RCC 7860 (cell line): Measurements from ENCODE around the gene THEMIS.
A peak's percentile ranks its signal among the peaks of the same experiment; 100 is the strongest.
"Not testable (repeated sequence)": the region's sequence is repeated elsewhere in the genome, so short reads cannot be mapped to it uniquely, and the experiment has no call there.

Experiments
- DNase-seq: peaks from one replicate; pipeline ENCODE4 v3.0.0-alpha.2; 2015; ENCODE audit warnings: low spot score
- FAIRE-seq: peaks from 2 replicates; lab custom pipeline; 2012; peaks lifted over from hg19 to GRCh38; lab: Jason Lieb, UNC

Gene THEMIS

DNA sequence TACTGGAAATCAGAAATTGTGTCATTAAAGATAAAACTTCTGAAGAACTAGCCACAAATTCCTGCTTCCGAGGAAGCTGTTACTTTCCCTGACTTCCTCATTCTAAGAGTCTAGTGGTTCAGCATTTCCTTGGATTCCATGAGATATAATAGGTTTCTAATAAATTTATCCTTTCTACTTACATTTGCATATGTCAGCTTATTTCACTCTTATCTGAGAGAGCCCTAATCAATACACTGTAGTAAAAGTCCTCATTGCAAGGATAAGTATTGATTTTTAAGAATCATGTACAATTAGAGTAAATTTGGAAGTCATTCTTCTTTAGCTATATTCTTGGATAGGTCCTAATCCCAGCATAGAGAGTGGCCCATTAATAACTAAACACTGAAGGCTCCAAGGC lies 16.9 kb upstream of the THEMIS start:
- FAIRE-seq (no peak), DNase-seq (no peak)

DNA sequence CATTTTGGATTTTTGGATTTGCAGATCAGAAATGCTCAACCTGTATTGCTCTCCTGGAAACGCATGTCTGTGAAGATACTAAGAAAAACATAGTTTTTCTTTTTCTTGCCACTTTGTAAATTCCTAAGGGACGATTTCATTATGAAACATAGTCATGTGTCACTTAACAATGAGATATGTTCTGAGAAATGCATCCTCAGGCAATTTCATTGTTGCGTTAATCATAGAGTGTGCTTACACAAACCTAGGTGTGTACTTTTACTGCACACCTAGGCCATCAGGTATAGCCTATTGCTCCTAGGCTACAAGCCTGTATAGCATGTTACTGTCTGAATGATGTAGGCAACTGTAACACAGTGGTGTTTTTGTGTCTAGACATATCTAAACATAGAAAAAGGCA lies 13.4 kb upstream of the THEMIS start:
- FAIRE-seq (no peak), DNase-seq (no peak)

DNA sequence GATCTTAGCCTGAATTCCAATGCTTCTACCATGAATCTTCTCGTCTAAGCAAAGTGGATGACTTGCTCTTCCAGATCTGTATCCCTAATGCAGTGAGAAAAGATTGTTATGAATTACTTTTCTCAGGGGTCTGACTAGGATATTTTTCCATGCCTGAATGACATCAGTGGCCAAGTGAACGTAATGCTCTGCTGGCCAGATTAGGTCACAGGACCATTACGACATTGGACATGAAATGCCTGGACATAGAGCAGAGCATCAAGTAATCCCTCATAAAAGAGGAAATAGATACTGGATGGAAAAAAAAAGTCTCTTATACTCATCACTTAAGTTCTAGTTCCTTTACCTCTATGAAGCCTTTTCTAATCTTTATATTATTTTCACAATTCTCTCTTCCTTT lies 12.1 kb upstream of the THEMIS start:
- FAIRE-seq: no peak
- no peak for DNase-seq

DNA sequence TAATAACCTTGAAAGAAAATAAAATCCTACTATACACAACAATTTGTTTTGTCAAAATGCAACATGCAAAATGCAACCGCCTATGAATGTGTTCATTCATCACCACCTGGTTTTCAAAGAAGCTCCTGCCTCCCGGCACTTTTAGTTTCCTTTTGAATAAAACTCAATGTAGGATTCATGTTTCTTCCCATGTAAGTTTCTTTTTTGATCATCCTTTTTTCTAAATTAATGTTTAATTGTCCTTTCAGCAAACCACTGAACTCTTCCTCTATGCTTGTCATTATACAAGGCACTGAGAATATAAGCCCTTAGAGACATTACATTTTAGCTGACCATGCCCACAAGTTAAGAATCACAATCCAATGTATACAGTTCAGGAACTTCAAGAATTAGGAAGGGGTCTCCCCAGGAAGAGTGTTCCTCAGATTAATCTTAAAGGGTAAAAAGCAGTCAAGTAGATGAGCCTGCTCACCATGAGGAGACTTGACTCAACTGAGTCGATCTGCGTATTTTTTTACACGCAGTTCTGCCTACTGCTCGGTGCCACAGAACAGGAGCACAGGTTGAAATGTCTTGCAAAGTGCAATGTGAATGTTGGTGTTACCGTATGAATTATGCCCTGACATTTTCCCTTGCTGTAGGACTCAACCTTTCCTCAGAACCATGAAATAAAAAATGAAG lies 7.2 kb upstream of the THEMIS start:
- DNase-seq: no peak
- FAIRE-seq: no peak

DNA sequence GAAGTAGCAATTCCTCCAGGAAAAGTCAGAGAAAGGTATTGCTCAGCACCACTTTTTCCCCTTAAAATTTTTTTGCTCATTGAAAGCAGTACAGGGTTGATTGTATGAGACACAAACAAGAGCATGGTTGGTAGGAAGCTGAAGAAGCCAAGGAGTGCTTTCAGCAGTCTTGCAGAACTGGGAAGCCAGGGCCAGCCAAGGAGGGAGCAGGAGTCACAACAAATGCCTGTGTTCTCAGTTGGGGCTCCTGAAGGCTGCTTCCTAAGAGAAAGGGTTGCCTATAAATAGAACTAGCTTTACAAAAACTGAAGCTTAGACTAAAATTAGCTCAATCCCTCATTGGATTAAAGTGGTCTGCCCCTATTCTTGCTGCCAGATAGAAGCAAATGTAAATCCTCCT lies 3.3 kb upstream of the THEMIS start:
- FAIRE-seq: no peak
- DNase-seq: no peak

DNA sequence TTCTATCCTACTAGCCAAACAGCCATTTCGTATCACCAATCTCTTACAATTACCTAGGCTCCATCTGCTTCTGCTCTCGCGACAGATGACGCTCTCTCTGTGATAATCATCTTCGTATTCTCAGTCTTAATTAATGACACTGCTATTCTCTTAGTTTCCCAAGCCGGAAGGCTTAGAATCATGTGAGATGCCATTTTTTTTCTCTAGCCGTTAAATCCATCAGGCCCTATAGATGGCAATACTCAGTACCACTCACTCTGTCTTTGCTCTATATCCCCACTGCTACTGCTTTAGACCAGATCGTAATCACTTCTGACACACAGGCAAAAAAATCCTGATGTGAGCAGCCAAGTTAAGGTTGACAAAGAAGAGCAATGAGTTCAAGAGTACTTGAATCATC lies 2.1 kb upstream of the THEMIS start:
- DNase-seq: no peak
- no peak for FAIRE-seq

DNA sequence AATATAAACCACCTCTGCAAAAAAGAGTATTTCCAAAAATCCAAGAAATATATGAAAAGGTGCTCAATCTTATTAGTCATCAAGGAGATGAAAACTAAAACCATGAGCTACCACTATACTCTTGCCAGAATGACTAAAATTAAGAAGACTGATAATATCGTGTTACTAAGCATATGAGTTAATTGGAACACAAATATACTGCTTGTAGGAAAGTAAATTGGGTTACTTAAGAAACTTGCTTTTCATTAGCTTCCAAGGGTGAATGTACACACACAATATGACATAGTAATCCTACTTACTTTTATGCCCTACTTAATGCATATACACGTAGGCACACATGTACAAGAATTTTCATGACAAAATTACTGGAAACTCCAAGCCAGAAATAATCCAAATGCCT lies 3.4 kb downstream of the THEMIS start:
- FAIRE-seq (no peak), DNase-seq (no peak)

DNA sequence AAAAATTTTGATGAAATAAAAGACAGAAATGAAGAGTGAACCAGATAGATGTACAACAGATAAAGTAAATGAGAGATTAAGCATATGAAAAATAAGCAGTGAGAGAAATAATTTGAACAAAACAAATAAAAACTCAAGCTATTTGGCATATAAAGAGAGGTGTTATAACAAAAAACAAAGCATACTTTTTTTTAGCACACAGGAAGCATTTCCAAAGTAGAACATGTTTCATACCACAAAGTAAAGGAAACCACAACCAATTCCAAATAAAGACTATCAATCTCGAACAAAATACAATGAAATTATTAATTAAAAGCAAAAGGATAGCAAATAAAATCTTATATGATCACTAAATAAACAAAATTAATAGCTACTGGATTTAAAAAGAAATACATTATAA lies 6.8 kb downstream of the THEMIS start:
- DNase-seq (no peak), FAIRE-seq (peak; percentile 2)

DNA sequence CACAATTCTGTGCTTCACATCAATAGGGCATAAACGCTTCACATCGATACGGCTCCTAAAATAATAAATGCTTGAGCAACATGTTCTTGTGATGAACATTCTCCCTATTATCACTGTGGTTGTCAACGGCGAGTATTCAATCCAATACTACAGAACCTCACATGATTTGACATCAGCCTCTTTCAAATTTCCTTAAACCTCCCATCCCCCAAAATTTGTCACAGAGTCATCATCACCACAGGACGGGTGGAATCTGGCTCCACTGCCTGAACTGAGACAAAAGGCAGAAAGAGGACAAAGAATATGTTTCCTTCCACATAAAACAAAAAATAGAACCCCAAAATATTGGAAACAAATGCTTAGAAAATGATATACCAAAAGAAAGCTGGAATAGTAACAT lies 7.3 kb downstream of the THEMIS start:
- FAIRE-seq: no peak
- DNase-seq: no peak

DNA sequence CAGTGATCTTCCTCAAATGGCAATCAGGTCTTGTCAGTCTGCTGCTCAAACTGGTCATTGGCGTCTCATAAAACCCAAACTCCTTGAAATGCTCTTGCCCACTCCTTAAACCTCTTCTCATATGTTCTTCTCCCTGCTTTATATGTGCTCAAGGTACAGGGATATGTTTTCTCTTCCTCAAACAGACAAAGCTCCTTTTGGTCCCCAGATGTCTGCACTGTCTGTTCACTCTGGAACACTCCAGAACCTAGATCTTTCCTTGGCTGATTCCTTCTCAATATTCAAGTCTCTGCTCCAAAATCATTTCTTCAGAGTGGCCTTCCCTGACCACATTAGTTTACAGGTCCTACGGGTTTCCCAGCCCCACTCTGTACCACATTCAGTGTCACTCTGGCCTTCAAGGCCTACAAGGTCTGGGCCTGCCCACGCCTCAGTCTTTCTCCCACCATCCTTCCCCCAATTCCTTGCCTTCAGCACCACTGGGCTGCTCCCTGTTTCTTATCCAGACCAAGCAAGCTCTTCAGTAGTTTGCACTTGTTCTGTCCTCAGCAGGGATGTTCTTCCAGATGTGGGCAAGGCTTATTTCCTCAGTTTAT lies 9.0 kb downstream of the THEMIS start:
- FAIRE-seq: no peak
- no peak for DNase-seq

DNA sequence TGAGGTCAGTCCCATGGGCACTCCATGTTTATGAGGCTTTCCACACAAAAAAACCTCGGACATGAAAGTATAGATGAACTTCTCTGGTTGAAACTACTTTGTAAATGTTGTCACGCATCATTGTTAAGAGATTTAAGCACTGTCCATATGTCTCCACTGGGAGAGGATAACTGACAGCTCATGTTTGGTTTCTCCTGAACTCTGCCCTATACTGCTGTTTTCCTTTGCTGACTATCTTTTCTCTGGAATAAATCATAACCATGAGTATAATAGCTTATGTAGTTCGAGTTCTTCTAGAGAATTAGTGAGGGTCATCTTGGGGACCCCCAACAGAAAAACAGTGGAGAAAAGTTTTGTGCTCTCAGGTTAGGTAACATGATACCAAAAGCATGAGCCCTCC lies 14.3 kb downstream of the THEMIS start:
- FAIRE-seq: no peak

DNA sequence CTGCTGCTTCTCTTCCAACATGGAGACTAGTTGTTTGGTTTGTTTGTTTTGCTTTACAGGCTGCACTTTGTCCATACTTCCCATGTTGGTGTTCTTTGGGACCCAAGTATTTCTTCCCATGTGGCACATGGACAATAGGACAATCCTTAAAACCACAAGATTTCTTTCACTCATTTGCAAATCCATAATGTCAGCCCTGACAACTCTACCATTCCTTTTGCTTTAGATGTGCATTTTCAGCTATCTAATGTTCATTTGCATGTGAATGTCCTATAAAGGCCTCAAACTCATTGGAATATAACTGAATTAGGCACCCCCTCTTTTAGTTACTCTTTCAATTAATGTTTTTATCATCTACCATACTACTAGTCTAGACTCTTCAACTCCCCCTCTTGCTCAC lies 16.7 kb downstream of the THEMIS start:
- DNase-seq (no peak), FAIRE-seq (no peak)

More for the DNA sequence above, 14.3 kb downstream of the THEMIS start:
- no peak for DNase-seq

DNA sequence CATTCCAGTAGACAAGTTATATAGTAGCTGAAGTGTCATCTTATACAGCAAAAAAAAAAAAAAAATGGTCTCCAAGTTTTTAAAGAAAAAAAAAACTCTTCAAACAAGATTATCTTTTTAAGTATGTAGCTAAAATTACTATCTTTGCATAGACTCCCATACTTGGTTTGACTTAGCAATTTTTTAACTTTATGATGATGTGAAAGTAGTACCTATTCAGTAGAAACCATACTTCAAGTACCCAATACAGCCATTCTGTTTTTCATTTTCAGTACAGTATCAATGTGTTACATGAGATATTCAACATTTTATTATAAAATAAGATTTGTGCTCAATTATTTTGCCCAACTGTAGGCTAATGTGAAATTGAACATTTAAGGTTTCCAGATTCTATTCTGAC lies 18.9 kb downstream of the THEMIS start:
- FAIRE-seq: not testable (repeated sequence)

DNA sequence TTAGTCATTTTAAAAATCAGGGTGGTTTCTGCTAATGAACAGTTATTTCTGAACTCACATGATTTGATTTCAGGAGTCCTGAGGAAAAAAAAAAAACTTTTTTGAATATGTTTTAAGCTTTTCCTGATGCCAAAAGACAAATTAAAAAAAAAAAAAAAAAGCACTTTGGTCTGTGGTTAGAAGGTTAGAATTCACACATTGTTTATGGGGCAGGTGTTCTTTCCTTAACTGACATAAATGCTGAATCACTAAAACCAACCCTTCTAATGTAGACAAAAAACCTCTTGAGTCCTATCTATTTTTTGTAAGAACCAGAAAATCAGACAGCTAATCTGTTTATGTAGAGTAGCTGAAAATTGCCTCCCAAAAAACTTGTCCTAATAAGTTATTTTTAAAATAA lies 20.4 kb downstream of the THEMIS start:
- FAIRE-seq (no peak), DNase-seq (no peak)

More for the DNA sequence above, 18.9 kb downstream of the THEMIS start:
- not testable (repeated sequence) for DNase-seq

DNA sequence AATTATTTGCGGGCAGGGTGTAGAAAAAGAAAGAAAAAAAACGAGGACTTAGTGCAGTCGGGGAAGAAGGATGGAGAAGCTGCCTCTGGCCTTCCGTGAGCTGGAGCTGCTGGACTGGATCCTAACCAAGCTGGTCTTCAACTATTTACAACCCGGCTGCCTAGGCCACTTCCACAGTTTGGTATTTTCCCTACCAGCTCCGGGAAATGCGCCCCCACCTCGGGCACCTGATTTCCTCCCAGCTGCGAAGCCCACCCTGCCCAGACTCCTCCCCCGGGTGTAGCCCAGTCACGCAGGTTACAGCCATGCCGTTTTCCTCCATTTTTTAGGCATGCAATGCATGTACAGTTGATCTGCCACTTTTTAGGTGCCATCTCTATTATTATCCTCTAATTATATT lies 21.2 kb downstream of the THEMIS start:
- FAIRE-seq: no peak
- DNase-seq: no peak

DNA sequence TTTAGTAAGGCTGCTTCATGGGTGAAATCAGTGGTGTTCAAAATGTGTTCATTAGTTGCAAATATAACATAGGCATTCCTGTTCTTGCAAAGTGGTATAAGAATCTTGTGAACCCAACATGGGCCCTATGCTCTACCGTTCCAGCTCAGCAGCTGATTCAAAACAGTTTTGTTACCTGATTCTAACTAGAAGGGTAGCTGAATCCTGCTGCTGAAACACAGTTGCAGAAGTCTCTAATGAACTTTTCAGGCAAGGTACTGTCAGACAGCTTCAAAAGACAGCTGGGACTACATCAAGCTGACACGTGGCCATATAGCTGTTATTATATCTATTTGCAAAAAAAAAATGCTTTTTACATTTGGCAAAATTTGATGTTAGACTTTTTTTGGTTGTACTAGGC lies 22.7 kb downstream of the THEMIS start:
- no peak for FAIRE-seq

DNA sequence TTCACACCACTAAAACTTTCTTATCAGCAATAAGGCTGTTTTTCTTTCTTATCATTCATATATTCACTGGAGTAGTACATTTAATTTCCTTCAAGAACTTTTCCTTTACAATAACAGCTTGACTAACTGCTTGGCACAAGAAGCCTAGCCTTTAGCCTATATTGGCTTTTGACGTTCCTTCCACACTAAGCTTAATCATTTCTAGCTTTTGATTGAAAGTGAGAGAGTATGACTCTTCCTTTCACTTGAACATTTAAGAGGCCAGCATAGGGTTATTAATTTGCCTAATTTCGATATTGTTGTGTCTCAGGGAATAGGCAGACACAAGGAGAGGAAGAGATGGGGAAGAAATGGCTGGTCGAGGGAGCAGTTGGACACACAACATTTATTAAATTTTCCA lies 23.6 kb downstream of the THEMIS start:
- no peak for FAIRE-seq

More for the DNA sequence above, 22.7 kb downstream of the THEMIS start:
- DNase-seq: no peak

DNA sequence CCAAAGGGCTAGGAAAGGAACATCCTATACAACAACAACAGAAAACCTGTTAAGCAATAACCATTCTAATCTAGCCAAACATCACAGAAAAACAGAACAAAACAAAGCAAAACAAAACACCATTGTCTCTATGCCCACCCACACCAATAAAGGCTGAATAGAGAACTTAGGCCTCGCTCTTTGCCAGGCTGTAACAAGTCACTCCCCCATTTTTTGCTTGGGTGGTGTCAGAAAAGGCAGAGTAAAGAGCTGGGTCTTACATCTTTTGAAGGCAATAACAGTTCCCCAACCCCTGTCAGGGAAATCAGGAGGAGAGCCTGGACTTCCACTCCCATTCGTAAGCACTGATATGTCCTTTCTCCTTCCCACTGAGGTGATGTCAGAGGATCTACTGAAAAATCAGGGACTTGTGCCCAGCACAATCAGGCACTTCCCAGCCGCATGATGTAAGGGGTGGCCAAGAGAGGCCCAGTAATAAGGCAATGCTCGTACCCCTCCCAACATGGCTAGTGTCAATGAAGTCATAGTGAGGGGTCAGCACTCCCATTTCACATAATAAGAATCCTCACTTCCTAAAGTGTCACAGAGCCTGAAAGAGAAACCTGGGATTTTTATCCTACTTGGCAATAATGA lies 31.0 kb downstream of the THEMIS start:
- FAIRE-seq (no peak), DNase-seq (no peak)

More for the DNA sequence above, 23.6 kb downstream of the THEMIS start:
- DNase-seq: no peak

DNA sequence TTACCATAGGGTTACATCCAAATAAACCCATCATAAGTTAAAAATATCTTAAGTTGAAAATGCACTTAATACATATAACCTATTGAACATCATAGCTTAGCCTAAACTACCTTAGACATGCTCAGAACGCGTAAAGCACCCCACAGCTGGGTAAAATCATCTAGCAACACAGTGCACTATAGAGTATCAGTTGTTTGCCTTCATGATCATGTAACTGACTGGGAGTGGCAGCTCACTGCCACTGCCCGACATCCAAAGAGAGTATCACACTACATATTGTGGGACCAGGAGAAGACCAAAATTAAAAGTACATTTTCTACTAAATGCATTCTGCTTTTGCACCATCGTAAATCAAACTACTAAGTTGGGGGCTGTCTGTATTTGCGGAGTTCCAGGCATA lies 31.7 kb downstream of the THEMIS start:
- DNase-seq (no peak), FAIRE-seq (no peak)

DNA sequence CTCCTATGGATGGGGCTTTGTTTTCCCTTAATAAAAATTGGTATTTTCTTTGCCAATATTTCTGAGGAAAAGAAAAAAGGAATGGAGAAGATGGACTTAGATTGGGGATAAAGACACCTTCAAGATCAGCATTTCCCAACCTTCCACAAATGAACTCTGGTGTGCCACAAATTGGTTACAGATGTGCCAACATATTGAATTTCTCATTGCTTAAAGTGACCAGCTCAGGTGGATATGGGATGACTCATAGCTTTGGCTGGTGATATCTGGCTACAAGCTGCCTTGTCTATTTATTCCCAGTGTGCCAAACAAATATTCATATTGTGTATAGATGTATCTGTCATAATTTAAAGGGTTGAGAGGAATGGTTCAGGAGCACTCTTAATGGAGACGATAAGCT lies 32.5 kb downstream of the THEMIS start:
- FAIRE-seq: no peak

DNA sequence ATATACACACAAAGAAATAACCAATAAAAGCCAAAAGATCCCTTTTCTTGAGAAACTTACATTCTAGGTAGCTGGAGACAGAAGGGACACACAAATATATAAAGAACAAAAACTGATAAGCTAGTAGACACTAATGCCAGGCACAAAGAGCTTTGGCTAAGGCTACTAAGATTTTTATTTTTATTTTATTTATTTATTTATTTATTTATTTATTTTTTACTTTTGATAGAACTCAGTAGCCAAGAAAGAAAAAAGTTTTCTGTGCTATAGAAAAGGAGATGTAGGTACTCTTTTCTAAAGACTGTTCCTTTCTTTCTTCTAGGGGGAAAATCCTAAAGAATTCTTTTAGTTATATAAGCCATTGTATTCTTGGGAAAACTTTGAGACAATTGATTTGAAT lies 34.1 kb downstream of the THEMIS start:
- DNase-seq: no peak
- no peak for FAIRE-seq

More for the DNA sequence above, 32.5 kb downstream of the THEMIS start:
- DNase-seq: no peak

DNA sequence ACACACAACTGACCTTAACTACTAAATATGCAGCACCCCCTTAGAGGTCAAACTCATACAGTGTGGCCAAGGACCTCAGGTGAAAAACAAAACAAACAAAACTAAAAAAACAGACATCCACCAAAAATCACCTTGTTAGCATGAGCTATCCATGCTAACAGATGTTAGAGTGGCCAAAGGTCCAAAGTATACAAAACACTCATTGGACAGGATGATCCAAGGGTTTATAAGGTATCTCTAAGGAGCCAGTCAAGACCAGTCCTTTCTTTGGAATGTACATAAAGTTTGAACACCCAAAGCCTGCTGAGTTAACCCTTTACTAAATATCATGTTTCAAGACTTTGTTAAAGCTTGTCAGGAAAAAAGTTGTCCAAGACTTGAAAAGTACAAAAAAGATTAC lies 35.8 kb downstream of the THEMIS start:
- DNase-seq (no peak), FAIRE-seq (no peak)
